Skeletal muscle satellite cell (primary cell): ENCODE results near the gene ELMO2.

ENCODE experiments used
- H3K27me3 ChIP-seq: 2 replicates; pipeline ENCODE4 v1.7.0; 2013; ENCODE audit warnings: low read length; ENCODE audit not compliant: control insufficient read depth, insufficient read depth
- H3K36me3 ChIP-seq: 2 replicates; pipeline ENCODE4 v1.7.0; 2013; ENCODE audit warnings: mild to moderate bottlenecking, control low read depth, low read length; ENCODE audit not compliant: insufficient read depth
- H3K4me1 ChIP-seq: 2 replicates; pipeline ENCODE4 v1.7.0; 2013; ENCODE audit warnings: low read length; ENCODE audit not compliant: control insufficient read depth, insufficient read depth
- H3K4me2 ChIP-seq: 2 replicates; pipeline ENCODE4 v1.7.0; 2013; ENCODE audit warnings: mild to moderate bottlenecking, low read length
- H3K4me3 ChIP-seq: 2 replicates; pipeline ENCODE4 v1.7.0; 2013; ENCODE audit warnings: low read length
- H3K9ac ChIP-seq: 2 replicates; pipeline ENCODE4 v1.7.0; 2013; ENCODE audit warnings: mild to moderate bottlenecking, low read depth, low read length, moderate library complexity
- H3K9me3 ChIP-seq: replicated peaks from 2 replicates; pipeline ENCODE4 v1.7.0; 2013; ENCODE audit warnings: mild to moderate bottlenecking, control low read depth, low read length

Gene ELMO2

DNA sequence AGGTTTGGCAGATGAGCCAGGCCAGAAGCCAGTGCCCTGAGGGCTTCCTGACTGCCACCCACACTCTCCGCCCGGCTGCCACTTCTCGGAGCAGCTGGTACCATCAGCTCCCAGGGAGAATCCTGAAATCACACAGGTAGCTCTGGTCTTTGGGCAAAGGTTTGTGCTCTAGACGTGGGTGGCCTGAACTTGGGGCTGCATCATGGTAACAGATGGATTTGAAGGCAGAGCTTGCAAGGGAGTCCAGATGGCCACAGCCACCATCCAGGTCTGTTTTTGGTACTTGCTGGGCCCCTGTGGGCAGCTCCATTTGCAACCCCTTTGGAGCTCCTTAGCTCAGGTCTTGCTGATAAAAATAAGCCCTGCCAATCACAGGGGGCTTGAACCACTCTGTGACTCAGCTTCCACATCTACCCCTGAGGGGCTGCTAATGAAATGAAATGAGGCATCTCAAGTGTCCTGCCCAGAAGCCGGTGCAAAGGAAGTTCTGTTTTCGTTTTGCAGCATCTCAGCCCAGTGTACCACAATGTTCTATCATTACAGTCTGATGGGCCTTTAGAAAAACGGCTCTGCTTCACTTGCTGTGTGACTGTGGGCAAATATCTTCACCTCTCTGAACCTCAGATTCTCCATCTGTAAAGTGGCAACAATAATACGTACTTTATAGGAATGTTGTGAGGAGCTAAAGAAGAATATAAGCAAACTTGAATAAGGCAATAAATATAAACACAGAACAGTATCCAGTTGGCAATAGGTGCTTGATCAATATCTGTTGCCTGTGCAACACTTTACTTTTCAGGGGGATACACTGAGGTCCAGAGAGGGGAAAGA, 73.0 kb downstream of the ELMO2 start:
- Histone ChIP-seq H3K36me3 (no peaks in the 10 kb centered on the region), H3K9ac (no peak overlapping the region), H3K4me1 (no peaks in the 10 kb centered on the region), H3K27me3 (peaks cover 81% of the 10 kb centered on the region), H3K4me3 (no peak overlapping the region), H3K9me3 (no peaks in the 10 kb centered on the region), H3K4me2 (no peak overlapping the region)

DNA sequence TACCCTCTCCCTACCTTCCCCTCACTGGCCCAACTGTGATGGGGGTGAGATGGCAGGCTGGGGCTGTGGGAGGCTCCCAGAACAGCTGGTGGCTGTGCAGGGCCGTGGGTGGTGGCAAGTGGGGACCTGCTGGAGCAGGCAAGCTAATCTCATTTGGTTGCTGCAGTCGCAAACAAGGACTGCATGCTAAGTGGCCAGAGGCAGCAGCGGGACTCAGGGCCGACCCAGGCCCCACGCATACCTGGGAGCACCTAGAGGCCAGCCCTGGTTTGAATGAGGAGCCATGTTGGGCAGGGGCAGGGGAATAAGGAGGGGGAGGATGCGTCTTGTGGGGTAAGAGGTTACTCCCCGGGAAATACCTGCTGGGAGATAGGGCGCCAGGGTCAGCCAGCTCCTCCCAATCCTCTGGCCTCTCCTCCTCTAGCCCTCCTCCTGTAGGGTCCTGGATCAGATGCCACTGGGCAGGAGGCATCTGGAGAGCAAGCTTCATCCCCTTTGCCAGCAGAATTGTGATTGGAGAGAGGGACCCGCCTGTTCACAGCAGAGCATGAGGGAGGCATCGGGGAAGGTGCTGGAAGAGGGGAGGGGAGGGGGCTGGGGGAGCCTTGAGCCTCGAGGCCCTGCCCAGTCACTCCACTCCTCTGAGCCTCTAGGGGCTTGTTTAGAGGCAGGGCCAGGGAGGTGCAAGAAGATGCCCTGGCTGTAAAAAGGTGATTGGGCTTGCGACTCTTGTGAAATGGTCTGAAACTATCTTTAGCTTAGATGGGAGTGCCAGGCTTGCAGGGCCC, 73.8 kb downstream of the ELMO2 start:
- Histone ChIP-seq H3K27me3 (peaks cover 74% of the 10 kb centered on the region), H3K9ac (no peak overlapping the region), H3K9me3 (no peaks in the 10 kb centered on the region)

GRCh38 chr20:46331611-46332361, 74.6 kb downstream of the ELMO2 start:
- Histone ChIP-seq H3K9ac (no peak overlapping the region), H3K27me3 (peaks cover 70% of the 10 kb centered on the region), H3K9me3 (no peaks in the 10 kb centered on the region), H3K36me3 (no peaks in the 10 kb centered on the region), H3K4me2 (no peak overlapping the region), H3K4me1 (no peaks in the 10 kb centered on the region), H3K4me3 (no peak overlapping the region)

More for the DNA sequence above, 73.8 kb downstream of the ELMO2 start:
- no peak overlapping the region for H3K4me3 ChIP-seq
- H3K4me2 ChIP-seq, result no peak overlapping the region
- no peaks in the 10 kb centered on the region for H3K36me3 ChIP-seq
- H3K4me1 ChIP-seq, result no peaks in the 10 kb centered on the region

GRCh38 chr20:46330831-46331371, 75.5 kb downstream of the ELMO2 start:
- Histone ChIP-seq H3K9ac (no peak overlapping the region), H3K27me3 (peaks cover 71% of the 10 kb centered on the region), H3K4me3 (no peak overlapping the region), H3K36me3 (no peaks in the 10 kb centered on the region), H3K9me3 (no peaks in the 10 kb centered on the region), H3K4me2 (no peak overlapping the region), H3K4me1 (no peaks in the 10 kb centered on the region)

- Histone ChIP-seq H3K4me3 (no peak overlapping the region), H3K4me1 (no peaks in the 10 kb centered on the region), H3K4me2 (no peak overlapping the region), H3K36me3 (no peaks in the 10 kb centered on the region), H3K9me3 (no peaks in the 10 kb centered on the region), H3K27me3 (peaks cover 73% of the 10 kb centered on the region), H3K9ac (no peak overlapping the region)
Measured at GRCh38 chr20:46330072-46330763, 76.2 kb downstream of the ELMO2 start.

GRCh38 chr20:46328200-46328882, 78.1 kb downstream of the ELMO2 start:
- Histone ChIP-seq H3K4me1 (no peaks in the 10 kb centered on the region), H3K9me3 (no peaks in the 10 kb centered on the region), H3K36me3 (no peaks in the 10 kb centered on the region), H3K9ac (no peak overlapping the region), H3K4me3 (no peak overlapping the region), H3K27me3 (peaks cover 70% of the 10 kb centered on the region), H3K4me2 (no peak overlapping the region)

DNA sequence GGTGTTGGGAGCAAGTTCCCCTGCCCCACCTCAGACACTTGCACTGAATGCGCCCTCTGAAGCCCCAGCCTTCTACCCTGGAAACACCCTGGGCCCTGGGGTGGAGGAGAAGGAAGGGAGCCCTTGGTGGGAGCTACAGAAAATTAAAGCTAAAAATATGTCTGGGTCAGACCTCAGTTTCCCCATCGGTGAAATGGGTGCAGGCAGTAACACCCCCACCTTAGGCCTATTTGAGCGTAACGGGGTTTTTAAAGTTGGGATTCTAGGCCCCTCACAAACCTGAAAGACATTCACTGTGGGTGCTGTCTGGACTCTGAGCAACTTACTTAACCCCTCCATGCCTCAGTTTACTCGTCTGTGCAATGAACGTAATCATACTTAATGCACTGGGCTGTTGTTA, 78.9 kb downstream of the ELMO2 start:
- H3K36me3 ChIP-seq, result no peaks in the 10 kb centered on the region
- H3K4me1 ChIP-seq, result no peaks in the 10 kb centered on the region
- H3K4me2 ChIP-seq, result no peak overlapping the region
- H3K9ac ChIP-seq, result no peak overlapping the region
- H3K4me3 ChIP-seq, result no peak overlapping the region
- H3K27me3 ChIP-seq, result peaks cover 69% of the 10 kb centered on the region
- no peaks in the 10 kb centered on the region for H3K9me3 ChIP-seq

DNA sequence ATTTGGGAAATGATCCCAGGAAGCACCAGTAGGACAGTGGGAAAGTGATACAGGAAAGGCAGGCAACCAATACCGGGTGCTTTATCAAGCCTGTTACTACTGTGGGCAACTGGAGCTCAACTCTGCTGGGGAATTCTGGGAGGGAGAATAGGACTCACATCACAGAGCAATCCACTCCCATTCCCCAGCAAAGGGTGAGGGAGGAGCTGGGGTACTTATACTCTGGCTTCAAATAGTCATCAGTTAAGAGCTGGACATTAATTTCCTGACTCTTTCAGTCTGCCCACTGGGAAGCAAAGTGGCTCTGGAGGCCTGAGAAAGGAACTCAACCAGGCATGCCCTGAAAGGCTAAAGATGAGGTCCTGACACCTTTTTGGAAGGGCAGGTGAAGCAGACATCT, 80.6 kb downstream of the ELMO2 start:
- Histone ChIP-seq H3K9me3 (no peaks in the 10 kb centered on the region), H3K36me3 (no peaks in the 10 kb centered on the region), H3K27me3 (peaks cover 68% of the 10 kb centered on the region), H3K9ac (no peak overlapping the region), H3K4me1 (no peaks in the 10 kb centered on the region), H3K4me2 (no peak overlapping the region), H3K4me3 (no peak overlapping the region)

- Histone ChIP-seq H3K4me1 (no peaks in the 10 kb centered on the region), H3K27me3 (peaks cover 67% of the 10 kb centered on the region), H3K9ac (no peak overlapping the region), H3K9me3 (no peaks in the 10 kb centered on the region), H3K36me3 (no peaks in the 10 kb centered on the region), H3K4me3 (no peak overlapping the region), H3K4me2 (no peak overlapping the region)
Measured at GRCh38 chr20:46324960-46325703, 81.3 kb downstream of the ELMO2 start.

- no peak overlapping the region for H3K4me3 ChIP-seq
- no peak overlapping the region for H3K9ac ChIP-seq
- peaks cover 69% of the 10 kb centered on the region for H3K27me3 ChIP-seq
- no peaks in the 10 kb centered on the region for H3K9me3 ChIP-seq
- H3K4me2 ChIP-seq, result no peak overlapping the region
- no peaks in the 10 kb centered on the region for H3K4me1 ChIP-seq
- no peaks in the 10 kb centered on the region for H3K36me3 ChIP-seq
Measured at GRCh38 chr20:46324379-46324778, 82.0 kb downstream of the ELMO2 start.
